RWPE1 (cell line): ENCODE measurements around the gene TMPRSS9.

Experiments
- CTCF ChIA-PET: fragments of 350-600 bp; sonication (Branson Sonifier 250); formaldehyde crosslinking; extraction: SDS; loops from one replicate; lab custom pipeline; 2021; lab: Yijun Ruan, JAX
- POLR2A ChIA-PET: fragments of 400-600 bp; formaldehyde crosslinking; extraction: SDS; loops from one replicate; lab custom pipeline; 2020; ENCODE audit warnings: antibody characterized with exemption; ENCODE audit not compliant: low non-redundant PET; lab: Yijun Ruan, JAX
- DNase-seq: peaks from one replicate; pipeline ENCODE4 v3.0.0; 2012; ENCODE audit warnings: low spot score
- H3K27ac ChIP-seq: fragments of 450-650 bp; 2 replicates; pipeline ENCODE4 v1.5.1; 2017
- CTCF ChIP-seq: fragments of 450-650 bp; conservative IDR thresholded peaks from 2 replicates; pipeline ENCODE4 v1.5.1; 2017; ENCODE audit warnings: low read depth, mild to moderate bottlenecking

Gene TMPRSS9

GRCh38 chr19:2336528-2337328 is 23.3 kb upstream of the TMPRSS9 start:
- no peak for DNase-seq
- ChIA-PET POLR2A (no interaction called here), CTCF (no interaction called here)
- no peak for TF ChIP-seq CTCF
- peak overlapping the region; percentile 19; the same call in 1 of the 2 replicates for H3K27ac ChIP-seq

- CTCF ChIA-PET: interaction anchor here (0.6 kb wide), 1 partner anchor 271 kb away, joined by 4 read pairs; no protein-coding TSS in a partner anchor
- DNase-seq: no peak
- H3K27ac ChIP-seq: 0 out of 2 replicates have a peak overlapping the region, but pooled peaks have one; percentile 5
- TF ChIP-seq CTCF: no peak
- POLR2A ChIA-PET: no interaction called here
Observed at GRCh38 chr19:2337329-2337707, 22.7 kb upstream of the TMPRSS9 start.

- CTCF ChIA-PET: interaction anchor here (0.6 kb wide), 1 partner anchor 270 kb away, joined by 4 read pairs; no protein-coding TSS in a partner anchor
- DNase-seq: no peak
Observed at GRCh38 chr19:2338055-2338615, 21.9 kb upstream of the TMPRSS9 start.

GRCh38 chr19:2338751-2339643 is 21.1 kb upstream of the TMPRSS9 start:
- ChIA-PET CTCF (interaction anchor here (0.6 kb wide), 1 partner anchor 435 kb away, joined by 4 read pairs; no protein-coding TSS in a partner anchor), POLR2A (no interaction called here)
- no peak for DNase-seq
- H3K27ac ChIP-seq: no peak overlapping the region
- TF ChIP-seq CTCF: no peak

More at GRCh38 chr19:2338055-2338615, 21.9 kb upstream of the TMPRSS9 start:
- H3K27ac ChIP-seq: no peak overlapping the region
- no peak for TF ChIP-seq CTCF
- POLR2A ChIA-PET: no interaction called here

- POLR2A ChIA-PET: no interaction called here
- CTCF ChIA-PET: interaction anchor here (0.6 kb wide), 1 partner anchor 435 kb away, joined by 4 read pairs; no protein-coding TSS in a partner anchor
- H3K27ac ChIP-seq: no peak overlapping the region
- DNase-seq: no peak
- TF ChIP-seq CTCF: no peak
Observed at GRCh38 chr19:2339644-2340310, 20.3 kb upstream of the TMPRSS9 start.
